Measurements from ENCODE around the gene ZNF185. TPM values are rescaled to one million over a fixed set of nuclear protein-coding genes. Genes with fewer than 3 reads are reported as not detected.
A peak's percentile ranks its signal among the peaks of the same experiment; 100 is the strongest.

Gene ZNF185
- total RNA-seq, 2 donors from 2014 or later, result 3.8 to 5.2 TPM

DNA sequence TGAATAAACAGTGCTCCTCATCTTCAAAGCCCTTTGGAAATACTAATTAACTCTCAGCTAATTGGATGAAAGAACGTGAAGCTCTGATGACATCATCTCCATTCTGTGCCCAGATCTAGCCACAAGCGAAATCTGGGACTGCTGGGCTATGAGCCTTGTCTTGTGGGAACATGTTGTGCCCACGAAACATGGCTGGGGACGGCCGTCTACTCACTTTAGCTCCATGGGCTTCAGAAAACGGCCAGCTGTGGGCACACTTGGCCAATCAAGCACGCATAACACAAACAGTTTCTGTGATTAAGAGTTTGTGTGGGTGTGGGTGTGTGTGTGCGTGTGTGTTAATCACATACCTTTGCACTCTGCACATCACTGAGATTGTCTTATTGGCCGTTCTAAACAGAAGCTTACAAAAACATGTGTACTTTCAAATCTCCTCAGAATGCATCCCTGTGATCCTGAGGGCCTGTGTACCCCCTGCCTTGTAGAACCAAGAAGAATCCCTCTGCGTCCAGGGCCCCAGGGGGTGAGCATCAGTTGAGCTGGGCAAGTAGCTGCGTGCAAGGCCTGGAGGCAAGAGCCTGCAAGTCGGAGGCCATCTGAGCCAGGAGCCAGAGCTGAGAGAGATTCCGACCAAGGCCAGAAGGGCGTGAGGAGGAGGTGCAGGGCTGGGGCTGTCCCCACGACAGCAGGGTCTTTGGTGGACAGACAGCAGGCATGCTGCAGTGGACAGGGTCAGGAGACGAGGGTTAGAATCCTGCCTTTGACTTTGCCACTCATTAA is 18.7 kb upstream of the ZNF185 start:
- no peaks in the 10 kb centered on the region for H3K36me3 Mint-ChIP-seq (ENCODE audit: insufficient read depth in 2 of 2)
- H3K27me3 Mint-ChIP-seq (ENCODE audit: low read depth), result peaks cover 49% of the 10 kb centered on the region
- no peak overlapping the region for H3K4me3 Mint-ChIP-seq
- DNase-seq, result no peak
- no peak for ATAC-seq (replicated peaks in 1 of 2)
- no peak overlapping the region for H3K27ac Mint-ChIP-seq
- H3K4me1 Mint-ChIP-seq (ENCODE audit: low read depth), result no peaks in the 10 kb centered on the region
- no peaks in the 10 kb centered on the region for H3K9me3 Mint-ChIP-seq

DNA sequence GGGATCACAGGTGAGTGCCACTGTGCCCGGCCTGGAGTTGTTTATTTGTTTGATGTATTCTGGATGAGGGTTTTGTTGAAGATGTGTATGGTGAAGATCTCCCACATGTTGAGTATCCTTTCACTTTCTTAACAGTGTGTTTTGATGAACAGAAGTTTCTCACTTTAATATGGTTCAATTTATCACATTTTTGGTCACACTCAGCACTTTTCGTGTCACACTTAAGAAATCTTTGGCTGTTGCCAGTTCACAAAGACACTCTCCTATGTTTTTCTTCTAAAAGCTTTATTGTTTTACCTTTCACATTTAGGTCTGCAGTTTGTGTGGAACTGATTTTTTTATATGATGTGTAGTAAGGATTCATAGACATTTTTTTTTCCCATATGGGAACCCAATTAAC is 16.6 kb upstream of the ZNF185 start:
- H3K4me1 Mint-ChIP-seq (ENCODE audit: low read depth), result no peaks in the 10 kb centered on the region
- no peak overlapping the region for H3K27ac Mint-ChIP-seq
- DNase-seq (no peak), ATAC-seq (replicated peaks in 1 of 2) (no peak)
- H3K27me3 Mint-ChIP-seq (ENCODE audit: low read depth), result peaks cover 54% of the 10 kb centered on the region
- no peaks in the 10 kb centered on the region for H3K9me3 Mint-ChIP-seq
- H3K4me3 Mint-ChIP-seq, result no peak overlapping the region
- no peaks in the 10 kb centered on the region for H3K36me3 Mint-ChIP-seq (ENCODE audit: insufficient read depth in 2 of 2)

DNA sequence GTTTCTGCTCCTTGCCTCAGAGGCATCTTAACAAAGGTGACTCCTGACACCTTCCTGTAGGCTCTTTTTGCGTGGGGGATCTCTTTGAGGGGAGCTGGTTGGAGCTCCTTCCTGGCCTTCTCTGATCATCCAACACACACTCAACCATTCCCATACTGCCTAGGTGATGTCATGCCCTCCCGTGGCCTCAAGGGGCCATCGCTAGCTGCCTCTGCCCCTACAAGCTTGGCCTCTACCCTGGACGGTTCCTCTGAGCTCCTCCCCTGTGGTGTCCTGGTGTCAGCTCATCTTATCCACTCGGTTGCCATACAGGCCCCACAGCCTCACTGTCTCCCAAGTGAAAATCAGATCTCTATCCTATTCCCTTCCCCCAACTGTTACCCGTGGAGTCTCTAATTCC is 13.7 kb upstream of the ZNF185 start:
- H3K4me3 Mint-ChIP-seq, result no peak overlapping the region
- no peaks in the 10 kb centered on the region for H3K4me1 Mint-ChIP-seq (ENCODE audit: low read depth)
- H3K27ac Mint-ChIP-seq, result no peak overlapping the region
- H3K27me3 Mint-ChIP-seq (ENCODE audit: low read depth), result peaks cover 53% of the 10 kb centered on the region
- ATAC-seq (replicated peaks in 1 of 2) (no peak), DNase-seq (no peak)
- no peaks in the 10 kb centered on the region for H3K9me3 Mint-ChIP-seq
- no peaks in the 10 kb centered on the region for H3K36me3 Mint-ChIP-seq (ENCODE audit: insufficient read depth in 2 of 2)

GRCh38 chrX:152886716-152887115 is 11.2 kb upstream of the ZNF185 start:
- DNase-seq (no peak), ATAC-seq (replicated peaks in 1 of 2) (no peak)
- Mint-ChIP-seq H3K36me3 (ENCODE audit: insufficient read depth in 2 of 2) (no peaks in the 10 kb centered on the region), H3K27ac (no peak overlapping the region), H3K9me3 (no peaks in the 10 kb centered on the region), H3K4me3 (no peak overlapping the region), H3K4me1 (ENCODE audit: low read depth) (no peaks in the 10 kb centered on the region), H3K27me3 (ENCODE audit: low read depth) (peaks cover 73% of the 10 kb centered on the region)

GRCh38 chrX:152892499-152892898 is 5.4 kb upstream of the ZNF185 start:
- Mint-ChIP-seq H3K27me3 (ENCODE audit: low read depth) (peaks cover 58% of the 10 kb centered on the region), H3K4me3 (no peak overlapping the region), H3K36me3 (ENCODE audit: insufficient read depth in 2 of 2) (no peaks in the 10 kb centered on the region), H3K9me3 (no peaks in the 10 kb centered on the region), H3K4me1 (ENCODE audit: low read depth) (no peaks in the 10 kb centered on the region), H3K27ac (no peak overlapping the region)
- ATAC-seq (replicated peaks in 1 of 2), result no peak
- DNase-seq, result no peak

- Mint-ChIP-seq H3K4me3 (no peak overlapping the region), H3K4me1 (ENCODE audit: low read depth) (no peaks in the 10 kb centered on the region), H3K27me3 (ENCODE audit: low read depth) (peaks cover 51% of the 10 kb centered on the region), H3K9me3 (no peaks in the 10 kb centered on the region), H3K27ac (no peak overlapping the region), H3K36me3 (ENCODE audit: insufficient read depth in 2 of 2) (no peaks in the 10 kb centered on the region)
- no peak for DNase-seq
- no peak for ATAC-seq (replicated peaks in 1 of 2)
Observed at GRCh38 chrX:152892999-152893891, 4.6 kb upstream of the ZNF185 start.

DNA sequence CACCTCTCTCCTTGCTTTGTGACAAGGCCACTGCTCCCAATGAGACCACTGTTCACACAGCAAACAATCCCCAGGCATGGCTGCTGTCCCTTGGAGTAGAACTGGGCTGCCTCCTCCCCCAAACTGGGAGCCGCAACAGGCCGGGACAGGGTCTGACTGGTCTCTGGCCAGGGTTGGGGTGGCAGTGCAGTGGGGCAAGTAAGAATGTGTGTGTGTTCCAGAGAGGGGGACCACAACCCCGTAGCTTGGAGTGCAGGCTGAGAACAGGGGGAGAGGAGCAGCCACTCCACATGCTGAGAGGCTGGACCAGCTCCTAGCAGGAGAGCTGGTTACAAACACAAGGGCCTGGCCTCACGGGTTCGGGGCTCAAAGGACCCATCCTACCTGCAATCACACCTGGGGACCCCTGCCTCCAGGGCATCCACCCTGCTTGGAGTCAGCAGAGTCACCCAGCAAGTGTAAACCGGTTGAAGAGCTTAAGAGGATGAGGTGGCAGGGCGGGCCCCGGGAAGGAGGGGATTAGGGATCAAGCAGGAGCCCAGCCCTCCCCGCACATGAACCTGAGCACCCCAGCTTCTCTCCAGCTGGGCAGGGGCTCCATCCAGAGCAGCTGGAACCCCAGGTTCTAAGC is 3.8 kb upstream of the ZNF185 start:
- Mint-ChIP-seq H3K9me3 (no peaks in the 10 kb centered on the region), H3K4me3 (no peak overlapping the region), H3K27ac (no peak overlapping the region), H3K36me3 (ENCODE audit: insufficient read depth in 2 of 2) (no peaks in the 10 kb centered on the region), H3K27me3 (ENCODE audit: low read depth) (peaks cover 44% of the 10 kb centered on the region), H3K4me1 (ENCODE audit: low read depth) (no peaks in the 10 kb centered on the region)
- no peak for DNase-seq
- no peak for ATAC-seq (replicated peaks in 1 of 2)

- H3K36me3 Mint-ChIP-seq (ENCODE audit: insufficient read depth in 2 of 2), result no peaks in the 10 kb centered on the region
- H3K4me3 Mint-ChIP-seq, result no peak overlapping the region
- H3K27me3 Mint-ChIP-seq (ENCODE audit: low read depth), result peaks cover 43% of the 10 kb centered on the region
- DNase-seq, result no peak
- H3K4me1 Mint-ChIP-seq (ENCODE audit: low read depth), result no peaks in the 10 kb centered on the region
- no peak for ATAC-seq (replicated peaks in 1 of 2)
- H3K27ac Mint-ChIP-seq, result no peak overlapping the region
- no peaks in the 10 kb centered on the region for H3K9me3 Mint-ChIP-seq
Observed at GRCh38 chrX:152895121-152895520, 2.7 kb upstream of the ZNF185 start.

DNA sequence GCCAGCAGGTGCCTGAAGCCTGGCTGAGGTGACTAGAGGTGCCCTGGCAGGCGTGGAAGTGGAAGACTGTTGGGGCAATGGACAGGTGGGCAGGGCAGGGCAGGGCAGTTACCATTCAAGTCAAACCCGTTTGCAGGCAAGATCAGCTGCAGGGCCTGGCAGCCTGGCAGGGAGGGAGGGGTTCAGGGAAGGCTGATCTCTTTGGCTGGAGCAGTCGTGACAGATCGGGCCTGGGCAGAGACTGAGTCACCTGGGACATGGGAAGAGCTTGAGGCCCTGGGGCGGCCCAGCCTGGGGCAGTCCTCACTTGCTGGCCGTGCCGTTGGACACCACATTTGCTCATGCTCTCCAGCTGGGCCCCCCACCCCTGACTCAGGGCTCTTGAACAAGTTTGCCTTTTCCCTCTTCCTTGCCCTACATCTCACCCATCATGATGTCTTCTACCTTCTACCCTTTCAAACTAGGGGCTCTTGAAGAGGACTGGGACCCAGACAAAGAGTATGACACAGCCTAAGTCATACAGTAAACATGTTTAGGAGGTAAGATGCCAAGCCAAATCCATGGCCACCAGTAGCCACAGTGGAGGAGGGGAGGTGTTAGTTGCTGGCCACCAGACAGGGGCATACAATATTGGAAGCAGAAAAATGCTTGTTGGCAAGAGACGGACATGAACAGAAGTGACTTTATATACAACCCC is 2.0 kb upstream of the ZNF185 start:
- Mint-ChIP-seq H3K9me3 (no peaks in the 10 kb centered on the region), H3K4me1 (ENCODE audit: low read depth) (peaks cover 3% of the 10 kb centered on the region), H3K4me3 (no peak overlapping the region), H3K27ac (no peak overlapping the region), H3K27me3 (ENCODE audit: low read depth) (peaks cover 40% of the 10 kb centered on the region), H3K36me3 (ENCODE audit: insufficient read depth in 2 of 2) (no peaks in the 10 kb centered on the region)
- no peak for ATAC-seq (replicated peaks in 1 of 2)
- DNase-seq, result no peak

GRCh38 chrX:152896450-152896849 is 1.4 kb upstream of the ZNF185 start:
- H3K36me3 Mint-ChIP-seq (ENCODE audit: insufficient read depth in 2 of 2), result no peaks in the 10 kb centered on the region

DNA sequence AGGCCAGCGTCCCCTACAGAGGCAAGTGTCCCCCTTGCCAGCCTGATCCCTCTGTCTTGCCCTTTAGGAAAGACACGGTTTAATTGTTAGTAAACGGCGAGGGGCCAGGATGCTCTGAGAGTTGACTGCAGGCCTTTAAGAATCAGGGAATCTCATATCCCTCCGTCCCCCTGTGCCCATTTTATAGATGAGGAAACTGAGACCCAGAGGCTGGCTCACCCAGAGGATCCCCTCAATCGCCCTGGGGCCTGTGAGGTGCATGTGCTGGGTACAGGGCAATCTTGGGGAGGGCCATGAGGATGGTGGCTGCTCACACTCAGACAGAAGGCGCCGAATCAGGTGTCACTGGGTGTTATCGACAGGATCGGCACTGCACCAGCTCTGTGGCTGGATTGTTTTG is 575 bp downstream of the ZNF185 start:
- DNase-seq (no peak), ATAC-seq (replicated peaks in 1 of 2) (no peak)
- H3K4me1 Mint-ChIP-seq (ENCODE audit: low read depth), result peaks cover 8% of the 10 kb centered on the region
- no peak overlapping the region for H3K4me3 Mint-ChIP-seq
- H3K27me3 Mint-ChIP-seq (ENCODE audit: low read depth), result peaks cover 34% of the 10 kb centered on the region
- no peaks in the 10 kb centered on the region for H3K36me3 Mint-ChIP-seq (ENCODE audit: insufficient read depth in 2 of 2)
- H3K27ac Mint-ChIP-seq, result no peak overlapping the region
- no peaks in the 10 kb centered on the region for H3K9me3 Mint-ChIP-seq

More at GRCh38 chrX:152896450-152896849, 1.4 kb upstream of the ZNF185 start:
- ATAC-seq (replicated peaks in 1 of 2) (no peak), DNase-seq (no peak)
- H3K4me3 Mint-ChIP-seq, result peak overlapping the region in 1 of 2 donors; percentile 1
- H3K27ac Mint-ChIP-seq, result no peak overlapping the region
- H3K27me3 Mint-ChIP-seq (ENCODE audit: low read depth), result peaks cover 36% of the 10 kb centered on the region
- peaks cover 8% of the 10 kb centered on the region for H3K4me1 Mint-ChIP-seq (ENCODE audit: low read depth)
- no peaks in the 10 kb centered on the region for H3K9me3 Mint-ChIP-seq

- DNase-seq, result no peak
- Mint-ChIP-seq H3K36me3 (ENCODE audit: insufficient read depth in 2 of 2) (no peaks in the 10 kb centered on the region), H3K27me3 (ENCODE audit: low read depth) (peaks cover 41% of the 10 kb centered on the region), H3K27ac (no peak overlapping the region), H3K4me1 (ENCODE audit: low read depth) (peaks cover 8% of the 10 kb centered on the region), H3K9me3 (no peaks in the 10 kb centered on the region), H3K4me3 (no peak overlapping the region)
- ATAC-seq (replicated peaks in 1 of 2), result no peak
Observed at GRCh38 chrX:152899111-152899873, 1.4 kb downstream of the ZNF185 start.
